ENCODE measurements around the gene TRIM39. TPM values are rescaled to one million over a fixed set of nuclear protein-coding genes. Genes with fewer than 3 reads are reported as not detected.

TRIM39 gene
- total and polyA plus RNA-seq, 8 donors, result 6.5 to 28.1 (median 10.1) TPM

- no peak for DNase-seq
- Histone ChIP-seq H3K4me1 (peaks cover 0 to 4% (median 3%) of the 10 kb centered on the region in 4 donors), H3K9me3 (no peaks in the 10 kb centered on the region), H3K36me3 (peaks cover 0 to 6% (median 3%) of the 10 kb centered on the region in 4 donors), H3K4me3 (no peak overlapping the region), H3K27ac (no peak overlapping the region), H3K27me3 (peaks cover 0 to 45% (median 5%) of the 10 kb centered on the region in 3 donors)
- WGBS, 5 donors, result 77 to 94% (median 87%) methylated on average over 2 of the region's 2 CpGs
- TF ChIP-seq, protein P1, sequence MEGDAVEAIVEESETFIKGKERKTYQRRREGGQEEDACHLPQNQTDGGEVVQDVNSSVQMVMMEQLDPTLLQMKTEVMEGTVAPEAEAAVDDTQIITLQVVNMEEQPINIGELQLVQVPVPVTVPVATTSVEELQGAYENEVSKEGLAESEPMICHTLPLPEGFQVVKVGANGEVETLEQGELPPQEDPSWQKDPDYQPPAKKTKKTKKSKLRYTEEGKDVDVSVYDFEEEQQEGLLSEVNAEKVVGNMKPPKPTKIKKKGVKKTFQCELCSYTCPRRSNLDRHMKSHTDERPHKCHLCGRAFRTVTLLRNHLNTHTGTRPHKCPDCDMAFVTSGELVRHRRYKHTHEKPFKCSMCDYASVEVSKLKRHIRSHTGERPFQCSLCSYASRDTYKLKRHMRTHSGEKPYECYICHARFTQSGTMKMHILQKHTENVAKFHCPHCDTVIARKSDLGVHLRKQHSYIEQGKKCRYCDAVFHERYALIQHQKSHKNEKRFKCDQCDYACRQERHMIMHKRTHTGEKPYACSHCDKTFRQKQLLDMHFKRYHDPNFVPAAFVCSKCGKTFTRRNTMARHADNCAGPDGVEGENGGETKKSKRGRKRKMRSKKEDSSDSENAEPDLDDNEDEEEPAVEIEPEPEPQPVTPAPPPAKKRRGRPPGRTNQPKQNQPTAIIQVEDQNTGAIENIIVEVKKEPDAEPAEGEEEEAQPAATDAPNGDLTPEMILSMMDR (IDR thresholded peaks at IDR 0.05), result no peak
- TF ChIP-seq POLR2A (IDR thresholded peaks at IDR 0.05) (no peak), EP300 (IDR thresholded peaks at IDR 0.05) (no peak)
- intact Hi-C loops (cut with DNase I; ENCODE audit: low total_unique reads), result no loop called here
Observed at GRCh38 chr6:30352550-30352949, 25.8 kb downstream of the TRIM39 start.

DNA sequence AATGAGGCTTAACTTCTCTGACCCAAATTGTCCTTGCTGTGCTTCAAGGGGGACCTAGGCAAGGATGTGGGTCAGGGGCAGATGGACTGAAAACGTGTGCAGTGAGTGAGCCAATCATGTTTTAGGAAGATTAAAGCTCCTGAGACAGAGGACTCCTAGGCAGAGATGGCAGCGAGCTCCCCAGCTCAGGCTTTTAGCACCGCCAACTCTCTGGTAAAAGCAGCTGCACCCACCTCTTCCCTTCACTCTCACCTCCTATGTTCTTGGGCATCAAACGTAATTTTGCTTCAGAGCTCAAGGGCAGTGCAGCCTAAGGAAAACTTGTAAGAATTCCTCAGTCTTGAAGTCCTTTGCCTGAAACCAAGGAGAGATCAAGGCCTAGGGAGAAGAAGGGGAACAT is 28.6 kb downstream of the TRIM39 start:
- WGBS, 5 donors, result 56 to 67% (median 61%) methylated on average over 4 of the region's 4 CpGs
- intact Hi-C loops (cut with DNase I; ENCODE audit: low total_unique reads), result no loop called here
- Histone ChIP-seq H3K27ac (no peak overlapping the region), H3K36me3 (no peaks in the 10 kb centered on the region), H3K4me3 (no peak overlapping the region), H3K27me3 (peaks cover 0 to 73% (median 26%) of the 10 kb centered on the region in 3 donors), H3K4me1 (peaks cover 5 to 11% (median 10%) of the 10 kb centered on the region in 4 donors), H3K9me3 (no peaks in the 10 kb centered on the region)
- TF ChIP-seq POLR2A (IDR thresholded peaks at IDR 0.05) (no peak), EP300 (IDR thresholded peaks at IDR 0.05) (no peak), POLR2AphosphoS5 (IDR thresholded peaks at IDR 0.05) (no peak)
- TF ChIP-seq, protein P1 (IDR thresholded peaks at IDR 0.05), result no peak
- DNase-seq, result no peak

DNA sequence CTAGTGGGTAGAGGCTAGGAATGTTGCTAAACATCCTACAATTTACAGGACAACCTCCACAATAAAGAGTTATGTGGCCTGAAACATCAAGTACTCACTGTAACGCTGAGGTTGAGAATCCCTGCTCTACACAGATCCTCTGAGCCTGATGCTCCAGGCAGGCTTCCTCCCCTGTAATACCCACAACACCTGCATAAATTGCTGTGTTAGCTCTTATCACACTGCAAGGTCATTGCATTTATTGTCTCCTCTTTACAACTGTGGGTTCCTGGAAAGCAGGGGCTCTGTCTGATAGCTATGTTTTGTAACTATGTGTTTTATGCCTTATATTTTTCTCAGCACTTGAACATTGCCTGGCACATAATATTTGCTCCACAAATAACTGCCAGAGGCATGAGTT is 29.8 kb downstream of the TRIM39 start:
- Histone ChIP-seq H3K27me3 (peaks cover 0 to 85% (median 30%) of the 10 kb centered on the region in 3 donors), H3K9me3 (no peaks in the 10 kb centered on the region), H3K36me3 (no peaks in the 10 kb centered on the region), H3K4me3 (no peak overlapping the region), H3K4me1 (peaks cover 5 to 11% (median 10%) of the 10 kb centered on the region in 4 donors), H3K27ac (no peak overlapping the region)
- DNase-seq, result no peak
- intact Hi-C loops (cut with DNase I; ENCODE audit: low total_unique reads), result no loop called here
- TF ChIP-seq, protein P1 (IDR thresholded peaks at IDR 0.05), result no peak
- TF ChIP-seq EP300 (IDR thresholded peaks at IDR 0.05), result no peak
- no peak for TF ChIP-seq POLR2A (IDR thresholded peaks at IDR 0.05)
- no peak for TF ChIP-seq POLR2AphosphoS5 (IDR thresholded peaks at IDR 0.05)
- WGBS, 5 donors, result 74 to 86% (median 80%) methylated on average over 1 of the region's 1 CpG

GRCh38 chr6:30357678-30358540 is 31.2 kb downstream of the TRIM39 start:
- DNase-seq, result peak; percentile 40 to 86
- H3K27me3 ChIP-seq, result peaks cover 0 to 93% (median 34%) of the 10 kb centered on the region in 3 donors
- peaks cover 0 to 5% (median 0%) of the 10 kb centered on the region in 4 donors for H3K9me3 ChIP-seq
- intact Hi-C loops (cut with DNase I; ENCODE audit: low total_unique reads), result no loop called here
- H3K4me3 ChIP-seq, result peak overlapping the region; percentile 33 to 44 (median 40)
- WGBS, 5 donors, result 4 to 12% (median 5%) methylated on average over 23 to 40 of the region's 40 CpGs
- H3K36me3 ChIP-seq, result no peaks in the 10 kb centered on the region
- H3K27ac ChIP-seq, result no peak overlapping the region
- H3K4me1 ChIP-seq, result peaks cover 5 to 11% (median 10%) of the 10 kb centered on the region in 4 donors
- no peak for TF ChIP-seq POLR2A (IDR thresholded peaks at IDR 0.05)
- TF ChIP-seq, protein P1 (IDR thresholded peaks at IDR 0.05), result peak in 5 of 7 experiments; percentile 24 to 65 (median 50)
